Measurements from ENCODE around the gene S100A9. TPM values are rescaled to one million over a fixed set of nuclear protein-coding genes. Genes with fewer than 3 reads are reported as not detected.

S100A9 gene
- total and polyA plus RNA-seq, 2 of the 8 experiments (the other 6 are each of a cell fraction or from before 2014, with no cell fraction given): not detected

GRCh38 chr1:153368495-153368894, 10.8 kb downstream of the S100A9 start (continued):
- TF ChIP-seq, protein P1, sequence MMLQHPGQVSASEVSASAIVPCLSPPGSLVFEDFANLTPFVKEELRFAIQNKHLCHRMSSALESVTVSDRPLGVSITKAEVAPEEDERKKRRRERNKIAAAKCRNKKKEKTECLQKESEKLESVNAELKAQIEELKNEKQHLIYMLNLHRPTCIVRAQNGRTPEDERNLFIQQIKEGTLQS (IDR thresholded peaks at IDR 0.05; ENCODE audit: insufficient read depth, low read depth, low read length): no peak
- TF ChIP-seq BCL11A (IDR thresholded peaks at IDR 0.05; ENCODE audit: low read depth in 2 of 2, low read length in 2 of 2) (no peak), KDM5A (IDR thresholded peaks at IDR 0.05; ENCODE audit: low read length) (no peak), RAD21 (IDR thresholded peaks at IDR 0.05 in 1 of 2, conservative IDR thresholded peaks at IDR 0.05 in 1 of 2; ENCODE audit: low read depth in 2 of 2, low read length in 2 of 2) (no peak), TEAD4 (IDR thresholded peaks at IDR 0.05; ENCODE audit: low read depth, low read length) (no peak), CREB1 (IDR thresholded peaks at IDR 0.05) (no peak), RBBP5 (IDR thresholded peaks at IDR 0.05; ENCODE audit: borderline replicate concordance, low read depth, low read length) (no peak), BRCA1 (IDR thresholded peaks at IDR 0.05; ENCODE audit: low read depth, low read length) (no peak)
